GM18873 (cell line): ENCODE data around the gene CEACAM16.

Experiments used
- ATAC-seq: cut with Tn5 transposase; IDR thresholded peaks from one replicate; pipeline ENCODE4 v1.9.1; 2021; ENCODE audit warnings: mild to moderate bottlenecking, moderate library complexity, moderate number of reproducible peaks; ENCODE audit not compliant: unreplicated experiment, low FRiP score

CEACAM16 gene

DNA sequence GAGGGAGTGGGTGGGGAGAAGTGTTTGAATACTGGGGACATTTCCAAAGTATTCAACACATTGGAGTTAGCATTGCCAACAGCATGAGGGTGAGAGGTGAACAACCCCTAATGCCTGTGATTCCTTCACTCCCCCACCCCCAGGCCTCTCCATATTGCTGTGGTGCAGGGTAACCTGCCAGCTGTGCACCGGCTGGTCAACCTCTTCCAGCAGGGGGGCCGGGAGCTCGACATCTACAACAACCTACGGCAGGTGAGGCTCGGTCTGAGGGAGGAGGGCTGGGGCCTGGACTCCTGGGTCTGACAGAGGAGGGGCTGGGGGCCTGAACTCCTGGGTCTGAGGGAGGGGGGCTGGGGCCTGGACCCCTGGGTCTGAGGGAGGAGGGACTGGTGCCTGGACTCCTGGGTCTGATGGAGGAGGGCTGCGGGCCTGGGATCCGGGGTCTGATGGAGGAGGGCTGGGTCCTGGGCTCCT lies 57.2 kb downstream of the CEACAM16 start:
- no peak for ATAC-seq

DNA sequence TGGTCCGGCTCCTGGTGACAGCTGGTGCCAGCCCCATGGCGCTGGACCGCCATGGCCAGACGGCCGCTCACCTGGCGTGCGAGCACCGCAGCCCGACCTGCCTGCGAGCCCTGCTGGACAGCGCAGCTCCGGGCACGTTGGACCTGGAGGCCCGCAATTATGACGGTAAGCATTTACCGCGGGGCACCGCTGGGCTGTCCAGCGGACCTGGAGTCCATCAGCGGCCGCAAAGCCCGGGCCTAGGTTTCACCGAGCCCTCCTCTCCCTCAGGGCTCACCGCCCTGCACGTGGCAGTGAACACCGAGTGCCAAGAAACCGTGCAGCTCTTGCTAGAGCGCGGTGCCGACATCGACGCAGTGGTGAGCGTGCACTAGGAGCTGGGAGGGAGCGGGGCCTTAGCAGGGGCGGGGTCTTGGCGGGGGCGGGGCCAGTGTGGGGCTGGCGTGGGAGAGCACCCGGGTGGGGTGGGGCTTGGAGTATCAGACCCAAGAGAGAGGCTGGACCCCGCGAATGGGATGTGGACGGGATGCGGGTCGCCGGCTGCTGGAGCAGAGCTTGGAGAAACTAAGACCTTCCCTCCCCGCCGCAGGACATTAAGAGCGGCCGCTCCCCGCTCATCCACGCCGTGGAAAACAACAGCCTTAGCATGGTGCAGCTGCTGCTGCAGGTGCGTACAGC lies 58.2 kb downstream of the CEACAM16 start:
- no peak for ATAC-seq

DNA sequence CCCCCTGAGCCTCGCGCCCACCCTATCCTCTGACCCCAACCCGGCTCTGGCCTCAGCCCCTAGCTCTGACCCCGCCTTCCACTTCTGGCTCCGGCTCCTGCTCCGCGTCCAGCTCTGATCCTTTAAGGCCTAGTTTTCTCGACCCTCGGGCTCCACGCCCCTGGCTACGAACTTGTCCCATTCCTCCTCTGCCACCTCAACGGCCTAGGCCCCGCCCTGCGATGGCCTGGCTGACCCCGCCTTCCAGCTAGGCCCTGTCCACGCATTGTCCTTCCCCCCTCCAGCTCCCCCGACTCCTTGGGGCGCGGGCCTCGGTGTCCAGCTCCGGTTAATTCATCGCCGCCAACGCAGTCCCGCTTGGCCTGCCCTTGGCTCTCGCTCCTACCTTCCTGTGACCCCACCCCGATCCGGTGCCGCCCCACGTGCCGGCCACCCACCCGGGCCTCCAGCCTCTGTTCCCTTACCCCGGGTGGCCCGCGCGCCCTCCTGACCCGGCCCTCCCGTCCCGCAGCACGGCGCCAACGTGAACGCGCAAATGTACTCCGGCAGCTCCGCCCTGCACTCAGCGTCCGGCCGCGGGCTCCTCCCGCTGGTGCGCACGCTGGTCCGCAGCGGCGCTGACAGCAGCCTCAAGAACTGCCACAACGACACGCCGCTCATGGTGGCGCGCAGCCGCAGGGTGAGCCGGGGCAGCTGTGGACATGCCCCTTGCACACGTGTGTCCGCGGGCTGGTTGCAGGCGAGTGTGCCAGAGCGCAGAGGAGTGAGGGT lies 59.0 kb downstream of the CEACAM16 start:
- no peak for ATAC-seq

DNA sequence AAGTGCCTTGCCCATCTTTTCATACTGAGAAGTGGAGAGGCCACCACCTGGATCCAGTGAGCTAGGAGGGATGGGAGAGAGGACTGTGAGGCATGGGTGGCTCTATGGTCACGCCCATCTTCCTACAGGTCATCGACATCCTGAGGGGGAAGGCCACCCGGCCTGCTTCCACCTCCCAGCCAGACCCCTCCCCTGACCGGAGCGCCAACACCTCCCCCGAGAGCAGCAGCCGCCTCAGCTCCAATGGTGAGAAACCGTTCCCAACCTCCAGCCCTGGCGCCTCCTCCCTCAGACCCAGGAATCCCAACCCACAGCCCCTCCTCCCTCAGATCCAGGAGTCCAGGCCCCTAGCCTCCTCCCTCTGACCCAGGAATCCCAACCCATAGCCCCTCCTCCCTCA lies 59.6 kb downstream of the CEACAM16 start:
- no peak for ATAC-seq

DNA sequence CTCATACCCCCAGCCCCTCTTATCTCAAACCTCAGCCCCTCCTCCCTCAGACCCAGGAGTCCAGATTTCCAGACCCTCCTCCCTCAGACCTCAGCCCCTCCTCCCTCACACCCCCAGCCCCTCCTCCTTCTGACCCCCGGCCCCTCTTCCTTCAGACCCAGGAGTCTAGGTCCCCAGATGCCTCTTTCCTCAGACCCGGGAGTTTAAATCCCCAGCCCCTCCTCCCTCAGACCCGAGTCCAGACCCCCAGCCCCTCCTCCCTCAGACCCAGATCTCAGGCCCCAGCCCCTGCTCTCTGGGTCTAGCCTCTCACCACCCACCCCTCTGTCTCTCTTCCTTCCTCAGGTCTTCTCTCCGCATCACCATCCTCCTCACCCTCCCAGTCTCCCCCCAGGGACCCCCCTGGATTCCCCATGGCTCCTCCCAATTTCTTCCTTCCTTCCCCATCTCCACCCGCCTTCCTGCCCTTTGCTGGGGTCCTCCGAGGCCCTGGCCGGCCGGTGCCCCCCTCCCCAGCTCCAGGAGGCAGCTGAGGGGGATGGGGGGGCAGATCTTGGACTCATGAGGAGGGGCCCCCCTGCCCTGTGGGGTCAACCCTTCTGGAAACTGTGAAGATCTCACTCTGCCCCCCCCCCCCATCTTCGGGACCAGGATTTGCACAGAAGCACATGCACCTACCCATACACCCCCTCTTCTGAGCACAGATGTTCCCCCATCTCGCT lies 60.3 kb downstream of the CEACAM16 start:
- ATAC-seq = no peak
